Vagina (tissue), 2 donors: ENCODE results near the gene AUP1. TPM values are rescaled to one million over a fixed set of nuclear protein-coding genes. Genes with fewer than 3 reads are reported as not detected.
"Not testable (repeated sequence)": the region's sequence is repeated elsewhere in the genome, so short reads cannot be mapped to it uniquely, and the experiment has no call there.

Experiments
- DNase-seq, 2 donors: peaks; one replicate each; pipeline ENCODE4 v3.0.0-alpha.2; 2017; ENCODE audit errors: extremely low spot score in 2 of 2
- H3K27ac ChIP-seq: fragments of 200-600 bp; sonication (generic); one replicate; pipeline ENCODE4 v1.5.1; 2019
- H3K27me3 ChIP-seq: fragments of 200-600 bp; sonication (generic); one replicate; pipeline ENCODE4 v1.5.1; 2019
- H3K36me3 ChIP-seq, 2 donors: fragments of 200-600 bp; sonication (generic); one replicate each; pipeline ENCODE4 v1.5.1; 2017 to 2019
- H3K4me1 ChIP-seq: fragments of 200-600 bp; sonication (generic); one replicate; pipeline ENCODE4 v1.5.1; 2019
- H3K4me3 ChIP-seq, 2 donors: fragments of 200-600 bp; sonication (generic); 1 replicate in 1 of 2; 2 replicates in 1 of 2; pipeline ENCODE4 v1.5.1; 2016 to 2019
- H3K9me3 ChIP-seq: fragments of 200-600 bp; sonication (generic); one replicate; pipeline ENCODE4 v1.5.1; 2019
- CTCF ChIP-seq, 3 experiments: fragments of 450-650 bp in 2 of 3; fragments of 200-600 bp in 1 of 3; sonication (generic) in 1 of 3; IDR thresholded peaks; one replicate each; pipeline ENCODE4 v1.5.1; 2017 to 2019; ENCODE audit warnings: antibody characterized with exemption in 3 of 3, mild to moderate bottlenecking in 2 of 3, moderate library complexity in 2 of 3
- POLR2A ChIP-seq, 2 donors: fragments of 450-650 bp; IDR thresholded peaks; one replicate each; pipeline ENCODE4 v1.6.1; 2017; ENCODE audit warnings: antibody characterized with exemption in 2 of 2, mild to moderate bottlenecking in 2 of 2, moderate library complexity in 2 of 2
- POLR2AphosphoS5 ChIP-seq, 2 donors: sonication (generic); formaldehyde crosslinking; IDR thresholded peaks; one replicate each; pipeline ENCODE4 v1.9.0; 2017; ENCODE audit warnings: antibody characterized with exemption in 2 of 2, mild to moderate bottlenecking in 2 of 2, low read depth in 1 of 2; ENCODE audit not compliant: insufficient read depth in 1 of 2
- intact Hi-C: fragments of 100-400 bp; cut with DNase I; formaldehyde crosslinking; loops from one replicate; pipeline ENCODE4 v1.15.1; 2023
- total RNA-seq: library from RNA; depleted of rRNA; stranded (reverse); fragments of >200 nt; gene quantifications from one replicate; pipeline ENCODE4 v1.2.3, GENCODE V29; 2016

AUP1 gene
- total RNA-seq, 1 donor from 2014 or later: 124 TPM

- intact Hi-C loops: no loop called here
- DNase-seq: no peak
These were observed 34.7 kb upstream of the AUP1 start for GRCh38 chr2:74564222-74564621.

GRCh38 chr2:74562126-74562775, 32.7 kb upstream of the AUP1 start:
- intact Hi-C loops: no loop called here
- no peak overlapping the region for H3K27ac ChIP-seq
- TF ChIP-seq POLR2AphosphoS5 (IDR thresholded peaks at IDR 0.05; ENCODE audit: insufficient read depth in 1 of 2, low read depth in 1 of 2) (no peak), POLR2A (IDR thresholded peaks at IDR 0.05) (no peak), CTCF (IDR thresholded peaks at IDR 0.05) (no peak)
- DNase-seq: no peak
- no peaks in the 10 kb centered on the region for H3K9me3 ChIP-seq
- H3K4me3 ChIP-seq: no peak overlapping the region
- no peaks in the 10 kb centered on the region for H3K4me1 ChIP-seq
- no peaks in the 10 kb centered on the region for H3K27me3 ChIP-seq
- H3K36me3 ChIP-seq: no peaks in the 10 kb centered on the region

More at GRCh38 chr2:74564222-74564621, 34.7 kb upstream of the AUP1 start:
- no peaks in the 10 kb centered on the region for H3K4me1 ChIP-seq
- H3K27me3 ChIP-seq: no peaks in the 10 kb centered on the region
- no peak overlapping the region for H3K4me3 ChIP-seq
- H3K27ac ChIP-seq: no peak overlapping the region
- TF ChIP-seq POLR2AphosphoS5 (IDR thresholded peaks at IDR 0.05; ENCODE audit: insufficient read depth in 1 of 2, low read depth in 1 of 2): no peak
- TF ChIP-seq CTCF (IDR thresholded peaks at IDR 0.05): no peak
- TF ChIP-seq POLR2A (IDR thresholded peaks at IDR 0.05): no peak
- H3K36me3 ChIP-seq: no peaks in the 10 kb centered on the region
- no peaks in the 10 kb centered on the region for H3K9me3 ChIP-seq

- intact Hi-C loops, H3K9me3 ChIP-seq, DNase-seq, H3K4me1 ChIP-seq, H3K27me3 ChIP-seq, H3K27ac ChIP-seq, H3K36me3 ChIP-seq, H3K4me3 ChIP-seq: not testable (repeated sequence)
These were observed 31.5 kb upstream of the AUP1 start for GRCh38 chr2:74561022-74561421.

DNA sequence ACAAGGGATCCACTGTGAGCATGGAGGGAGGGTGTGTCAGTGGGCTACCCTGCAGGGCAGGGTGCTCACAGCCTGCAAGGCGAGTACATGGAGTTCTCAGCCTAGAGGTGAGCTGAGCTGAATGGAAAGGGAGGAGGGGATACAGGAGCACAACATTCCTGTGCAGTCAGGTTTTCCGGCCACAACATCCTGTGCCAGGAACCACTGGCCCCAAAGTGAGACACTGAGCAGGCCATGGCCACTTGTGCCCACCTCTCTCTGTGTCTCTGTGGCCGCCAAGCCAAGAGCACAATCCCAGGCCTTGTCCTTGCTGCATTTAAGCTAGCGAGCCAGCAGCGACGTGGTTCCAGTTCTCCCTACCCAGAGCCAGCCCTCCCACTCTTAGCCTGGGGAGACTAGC, 31.1 kb upstream of the AUP1 start:
- Histone ChIP-seq H3K4me1 (peaks cover 5% of the 10 kb centered on the region), H3K4me3 (no peak overlapping the region), H3K9me3 (no peaks in the 10 kb centered on the region), H3K36me3 (no peaks in the 10 kb centered on the region), H3K27me3 (no peaks in the 10 kb centered on the region), H3K27ac (no peak overlapping the region)
- intact Hi-C loops: no loop called here
- TF ChIP-seq CTCF (IDR thresholded peaks at IDR 0.05) (no peak), POLR2AphosphoS5 (IDR thresholded peaks at IDR 0.05; ENCODE audit: insufficient read depth in 1 of 2, low read depth in 1 of 2) (no peak), POLR2A (IDR thresholded peaks at IDR 0.05) (no peak)
- no peak for DNase-seq

GRCh38 chr2:74559912-74560311, 30.4 kb upstream of the AUP1 start:
- intact Hi-C loops: no loop called here
- no peak for DNase-seq
- no peaks in the 10 kb centered on the region for H3K9me3 ChIP-seq
- no peak overlapping the region for H3K27ac ChIP-seq
- peaks cover 11% of the 10 kb centered on the region for H3K4me1 ChIP-seq
- no peaks in the 10 kb centered on the region for H3K36me3 ChIP-seq
- TF ChIP-seq CTCF (IDR thresholded peaks at IDR 0.05): no peak
- no peak for TF ChIP-seq POLR2AphosphoS5 (IDR thresholded peaks at IDR 0.05; ENCODE audit: insufficient read depth in 1 of 2, low read depth in 1 of 2)
- no peak for TF ChIP-seq POLR2A (IDR thresholded peaks at IDR 0.05)
- no peak overlapping the region for H3K4me3 ChIP-seq
- no peaks in the 10 kb centered on the region for H3K27me3 ChIP-seq
